Measurements from ENCODE around the gene NR5A2.
A peak's percentile ranks its signal among the peaks of the same experiment; 100 is the strongest.

Gene NR5A2

GRCh38 chr1:200115532-200115931, 88.0 kb downstream of the NR5A2 start:
- Mint-ChIP-seq H3K4me3 (no peak overlapping the region), H3K9me3 (no peaks in the 10 kb centered on the region), H3K27me3 (no peaks in the 10 kb centered on the region), H3K36me3 (ENCODE audit: low read depth) (no peaks in the 10 kb centered on the region), H3K27ac (no peak overlapping the region), H3K4me1 (peaks cover 4% of the 10 kb centered on the region)
- ATAC-seq (no peak), DNase-seq (no peak)

- Mint-ChIP-seq H3K27ac (no peak overlapping the region), H3K27me3 (peaks cover 2% of the 10 kb centered on the region), H3K9me3 (no peaks in the 10 kb centered on the region), H3K4me1 (peaks cover 4% of the 10 kb centered on the region), H3K36me3 (ENCODE audit: low read depth) (no peaks in the 10 kb centered on the region), H3K4me3 (no peak overlapping the region)
- ATAC-seq (no peak), DNase-seq (no peak)
Measured at GRCh38 chr1:200116324-200116723, 88.8 kb downstream of the NR5A2 start.

GRCh38 chr1:200118779-200119505, 91.4 kb downstream of the NR5A2 start:
- no peak overlapping the region for H3K4me3 Mint-ChIP-seq
- H3K4me1 Mint-ChIP-seq = peaks cover 4% of the 10 kb centered on the region
- H3K9me3 Mint-ChIP-seq = no peaks in the 10 kb centered on the region
- no peaks in the 10 kb centered on the region for H3K36me3 Mint-ChIP-seq (ENCODE audit: low read depth)
- H3K27me3 Mint-ChIP-seq = peaks cover 3% of the 10 kb centered on the region
- DNase-seq = no peak
- H3K27ac Mint-ChIP-seq = no peak overlapping the region
- no peak for ATAC-seq

- Mint-ChIP-seq H3K9me3 (no peaks in the 10 kb centered on the region), H3K27ac (no peak overlapping the region), H3K36me3 (ENCODE audit: low read depth) (no peaks in the 10 kb centered on the region), H3K27me3 (peaks cover 3% of the 10 kb centered on the region), H3K4me1 (peaks cover 4% of the 10 kb centered on the region), H3K4me3 (no peak overlapping the region)
- DNase-seq = no peak
- ATAC-seq = no peak
Measured at GRCh38 chr1:200121421-200121820, 93.9 kb downstream of the NR5A2 start.

GRCh38 chr1:200124309-200124708, 96.8 kb downstream of the NR5A2 start:
- DNase-seq (no peak), ATAC-seq (no peak)
- no peaks in the 10 kb centered on the region for H3K9me3 Mint-ChIP-seq
- H3K27ac Mint-ChIP-seq = no peak overlapping the region
- peaks cover 3% of the 10 kb centered on the region for H3K27me3 Mint-ChIP-seq
- no peaks in the 10 kb centered on the region for H3K36me3 Mint-ChIP-seq (ENCODE audit: low read depth)
- no peak overlapping the region for H3K4me3 Mint-ChIP-seq
- H3K4me1 Mint-ChIP-seq = peaks cover 5% of the 10 kb centered on the region

- H3K9me3 Mint-ChIP-seq = no peaks in the 10 kb centered on the region
- H3K4me1 Mint-ChIP-seq = peaks cover 14% of the 10 kb centered on the region
- no peak overlapping the region for H3K27ac Mint-ChIP-seq
- no peak overlapping the region for H3K4me3 Mint-ChIP-seq
- no peaks in the 10 kb centered on the region for H3K27me3 Mint-ChIP-seq
- ATAC-seq = no peak
- no peaks in the 10 kb centered on the region for H3K36me3 Mint-ChIP-seq (ENCODE audit: low read depth)
- DNase-seq = no peak
Measured at GRCh38 chr1:200128081-200128480, 100.6 kb downstream of the NR5A2 start.

GRCh38 chr1:200128944-200129879, 101.7 kb downstream of the NR5A2 start:
- H3K27ac Mint-ChIP-seq = no peak overlapping the region
- H3K9me3 Mint-ChIP-seq = no peaks in the 10 kb centered on the region
- ATAC-seq (peak; percentile 65), DNase-seq (no peak)
- no peaks in the 10 kb centered on the region for H3K27me3 Mint-ChIP-seq
- H3K4me3 Mint-ChIP-seq = no peak overlapping the region
- no peaks in the 10 kb centered on the region for H3K36me3 Mint-ChIP-seq (ENCODE audit: low read depth)
- H3K4me1 Mint-ChIP-seq = peaks cover 14% of the 10 kb centered on the region

- Mint-ChIP-seq H3K4me3 (no peak overlapping the region), H3K27ac (no peak overlapping the region), H3K4me1 (peaks cover 14% of the 10 kb centered on the region), H3K36me3 (ENCODE audit: low read depth) (no peaks in the 10 kb centered on the region), H3K9me3 (no peaks in the 10 kb centered on the region), H3K27me3 (no peaks in the 10 kb centered on the region)
- ATAC-seq = no peak
- DNase-seq = no peak
Measured at GRCh38 chr1:200130552-200130951, 103.0 kb downstream of the NR5A2 start.

GRCh38 chr1:200131551-200132125, 104.1 kb downstream of the NR5A2 start:
- DNase-seq = no peak
- Mint-ChIP-seq H3K9me3 (no peaks in the 10 kb centered on the region), H3K4me1 (peaks cover 14% of the 10 kb centered on the region), H3K36me3 (ENCODE audit: low read depth) (no peaks in the 10 kb centered on the region), H3K4me3 (no peak overlapping the region), H3K27ac (no peak overlapping the region), H3K27me3 (no peaks in the 10 kb centered on the region)
- no peak for ATAC-seq

- H3K9me3 Mint-ChIP-seq = no peaks in the 10 kb centered on the region
- no peak for DNase-seq
- no peak overlapping the region for H3K4me3 Mint-ChIP-seq
- H3K27ac Mint-ChIP-seq = no peak overlapping the region
- ATAC-seq = no peak
- H3K27me3 Mint-ChIP-seq = no peaks in the 10 kb centered on the region
- H3K36me3 Mint-ChIP-seq (ENCODE audit: low read depth) = no peaks in the 10 kb centered on the region
- H3K4me1 Mint-ChIP-seq = peaks cover 14% of the 10 kb centered on the region
Measured at GRCh38 chr1:200133123-200133522, 105.6 kb downstream of the NR5A2 start.

GRCh38 chr1:200134116-200134515, 106.6 kb downstream of the NR5A2 start:
- Mint-ChIP-seq H3K4me3 (no peak overlapping the region), H3K27me3 (no peaks in the 10 kb centered on the region), H3K27ac (no peak overlapping the region), H3K9me3 (no peaks in the 10 kb centered on the region), H3K4me1 (peaks cover 11% of the 10 kb centered on the region), H3K36me3 (ENCODE audit: low read depth) (no peaks in the 10 kb centered on the region)
- ATAC-seq (no peak), DNase-seq (no peak)

- Mint-ChIP-seq H3K4me3 (no peak overlapping the region), H3K4me1 (no peaks in the 10 kb centered on the region), H3K36me3 (ENCODE audit: low read depth) (no peaks in the 10 kb centered on the region), H3K9me3 (no peaks in the 10 kb centered on the region), H3K27me3 (no peaks in the 10 kb centered on the region), H3K27ac (no peak overlapping the region)
- DNase-seq (no peak), ATAC-seq (no peak)
Measured at GRCh38 chr1:200136384-200136783, 108.9 kb downstream of the NR5A2 start.

GRCh38 chr1:200139661-200140250, 112.2 kb downstream of the NR5A2 start:
- ATAC-seq (peak; percentile 68), DNase-seq (no peak)
- Mint-ChIP-seq H3K4me1 (no peaks in the 10 kb centered on the region), H3K36me3 (ENCODE audit: low read depth) (no peaks in the 10 kb centered on the region), H3K27ac (no peak overlapping the region), H3K9me3 (no peaks in the 10 kb centered on the region), H3K27me3 (no peaks in the 10 kb centered on the region), H3K4me3 (no peak overlapping the region)

- DNase-seq (no peak), ATAC-seq (no peak)
- Mint-ChIP-seq H3K27ac (no peak overlapping the region), H3K27me3 (no peaks in the 10 kb centered on the region), H3K36me3 (ENCODE audit: low read depth) (no peaks in the 10 kb centered on the region), H3K9me3 (no peaks in the 10 kb centered on the region), H3K4me1 (peaks cover 3% of the 10 kb centered on the region), H3K4me3 (no peak overlapping the region)
Measured at GRCh38 chr1:200143347-200143746, 115.8 kb downstream of the NR5A2 start.
